ENCODE measurements around the gene POLR2H.

DNA sequence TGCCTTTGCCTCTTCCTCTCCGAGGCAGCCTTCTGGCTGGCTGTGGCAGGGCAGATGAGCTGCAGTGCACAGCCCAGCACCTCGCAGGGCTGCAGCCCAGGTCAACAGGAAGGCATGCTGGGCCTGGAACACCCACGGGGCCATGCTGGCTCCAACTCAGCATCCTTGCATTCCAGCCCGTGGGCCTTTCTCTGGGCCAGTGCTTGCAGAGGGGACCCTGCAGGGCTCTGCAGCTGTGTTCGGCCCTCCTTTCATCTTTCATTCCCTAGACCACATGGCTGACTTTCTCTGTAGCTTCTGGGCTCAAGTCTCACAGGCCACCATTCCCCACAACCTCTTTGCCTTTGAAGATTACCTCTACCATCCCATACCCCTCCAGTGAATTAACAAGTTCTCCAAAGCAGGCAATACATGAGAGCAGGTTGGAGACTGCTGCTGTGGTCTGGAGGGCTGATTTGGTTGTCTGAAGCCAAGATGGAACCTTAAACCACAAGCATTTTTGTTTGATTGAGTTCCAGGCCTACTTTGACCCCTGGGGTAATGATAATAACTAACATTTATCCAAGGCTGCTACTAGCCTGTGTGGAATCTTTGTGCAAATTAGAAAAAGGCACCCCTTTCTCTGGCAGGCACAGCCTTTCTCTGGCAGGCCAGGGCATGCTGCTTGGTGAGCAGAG is 18.2 kb upstream of the POLR2H start:
- TF ChIP-seq, protein P1, sequence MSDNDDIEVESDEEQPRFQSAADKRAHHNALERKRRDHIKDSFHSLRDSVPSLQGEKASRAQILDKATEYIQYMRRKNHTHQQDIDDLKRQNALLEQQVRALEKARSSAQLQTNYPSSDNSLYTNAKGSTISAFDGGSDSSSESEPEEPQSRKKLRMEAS (IDR thresholded peaks at IDR 0.05; ENCODE audit: low read depth): no peak
- TF ChIP-seq, protein P2, sequence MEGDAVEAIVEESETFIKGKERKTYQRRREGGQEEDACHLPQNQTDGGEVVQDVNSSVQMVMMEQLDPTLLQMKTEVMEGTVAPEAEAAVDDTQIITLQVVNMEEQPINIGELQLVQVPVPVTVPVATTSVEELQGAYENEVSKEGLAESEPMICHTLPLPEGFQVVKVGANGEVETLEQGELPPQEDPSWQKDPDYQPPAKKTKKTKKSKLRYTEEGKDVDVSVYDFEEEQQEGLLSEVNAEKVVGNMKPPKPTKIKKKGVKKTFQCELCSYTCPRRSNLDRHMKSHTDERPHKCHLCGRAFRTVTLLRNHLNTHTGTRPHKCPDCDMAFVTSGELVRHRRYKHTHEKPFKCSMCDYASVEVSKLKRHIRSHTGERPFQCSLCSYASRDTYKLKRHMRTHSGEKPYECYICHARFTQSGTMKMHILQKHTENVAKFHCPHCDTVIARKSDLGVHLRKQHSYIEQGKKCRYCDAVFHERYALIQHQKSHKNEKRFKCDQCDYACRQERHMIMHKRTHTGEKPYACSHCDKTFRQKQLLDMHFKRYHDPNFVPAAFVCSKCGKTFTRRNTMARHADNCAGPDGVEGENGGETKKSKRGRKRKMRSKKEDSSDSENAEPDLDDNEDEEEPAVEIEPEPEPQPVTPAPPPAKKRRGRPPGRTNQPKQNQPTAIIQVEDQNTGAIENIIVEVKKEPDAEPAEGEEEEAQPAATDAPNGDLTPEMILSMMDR (IDR thresholded peaks at IDR 0.05): no peak
- TF ChIP-seq NFIC (IDR thresholded peaks at IDR 0.05; ENCODE audit: borderline replicate concordance) (no peak), TAF1 (IDR thresholded peaks at IDR 0.05; ENCODE audit: borderline replicate concordance, low read depth, low read length) (no peak), EZH2phosphoT487 (IDR thresholded peaks at IDR 0.05; ENCODE audit: borderline replicate concordance, low read depth) (no peak), SIN3A (IDR thresholded peaks at IDR 0.05; ENCODE audit: borderline replicate concordance, low read depth, low read length) (no peak)
- TF ChIP-seq, protein P3, sequence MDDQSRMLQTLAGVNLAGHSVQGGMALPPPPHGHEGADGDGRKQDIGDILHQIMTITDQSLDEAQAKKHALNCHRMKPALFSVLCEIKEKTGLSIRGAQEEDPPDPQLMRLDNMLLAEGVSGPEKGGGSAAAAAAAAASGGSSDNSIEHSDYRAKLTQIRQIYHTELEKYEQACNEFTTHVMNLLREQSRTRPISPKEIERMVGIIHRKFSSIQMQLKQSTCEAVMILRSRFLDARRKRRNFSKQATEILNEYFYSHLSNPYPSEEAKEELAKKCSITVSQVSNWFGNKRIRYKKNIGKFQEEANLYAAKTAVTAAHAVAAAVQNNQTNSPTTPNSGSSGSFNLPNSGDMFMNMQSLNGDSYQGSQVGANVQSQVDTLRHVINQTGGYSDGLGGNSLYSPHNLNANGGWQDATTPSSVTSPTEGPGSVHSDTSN (IDR thresholded peaks at IDR 0.05): no peak
- TF ChIP-seq, protein P4, sequence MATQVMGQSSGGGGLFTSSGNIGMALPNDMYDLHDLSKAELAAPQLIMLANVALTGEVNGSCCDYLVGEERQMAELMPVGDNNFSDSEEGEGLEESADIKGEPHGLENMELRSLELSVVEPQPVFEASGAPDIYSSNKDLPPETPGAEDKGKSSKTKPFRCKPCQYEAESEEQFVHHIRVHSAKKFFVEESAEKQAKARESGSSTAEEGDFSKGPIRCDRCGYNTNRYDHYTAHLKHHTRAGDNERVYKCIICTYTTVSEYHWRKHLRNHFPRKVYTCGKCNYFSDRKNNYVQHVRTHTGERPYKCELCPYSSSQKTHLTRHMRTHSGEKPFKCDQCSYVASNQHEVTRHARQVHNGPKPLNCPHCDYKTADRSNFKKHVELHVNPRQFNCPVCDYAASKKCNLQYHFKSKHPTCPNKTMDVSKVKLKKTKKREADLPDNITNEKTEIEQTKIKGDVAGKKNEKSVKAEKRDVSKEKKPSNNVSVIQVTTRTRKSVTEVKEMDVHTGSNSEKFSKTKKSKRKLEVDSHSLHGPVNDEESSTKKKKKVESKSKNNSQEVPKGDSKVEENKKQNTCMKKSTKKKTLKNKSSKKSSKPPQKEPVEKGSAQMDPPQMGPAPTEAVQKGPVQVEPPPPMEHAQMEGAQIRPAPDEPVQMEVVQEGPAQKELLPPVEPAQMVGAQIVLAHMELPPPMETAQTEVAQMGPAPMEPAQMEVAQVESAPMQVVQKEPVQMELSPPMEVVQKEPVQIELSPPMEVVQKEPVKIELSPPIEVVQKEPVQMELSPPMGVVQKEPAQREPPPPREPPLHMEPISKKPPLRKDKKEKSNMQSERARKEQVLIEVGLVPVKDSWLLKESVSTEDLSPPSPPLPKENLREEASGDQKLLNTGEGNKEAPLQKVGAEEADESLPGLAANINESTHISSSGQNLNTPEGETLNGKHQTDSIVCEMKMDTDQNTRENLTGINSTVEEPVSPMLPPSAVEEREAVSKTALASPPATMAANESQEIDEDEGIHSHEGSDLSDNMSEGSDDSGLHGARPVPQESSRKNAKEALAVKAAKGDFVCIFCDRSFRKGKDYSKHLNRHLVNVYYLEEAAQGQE (IDR thresholded peaks at IDR 0.05; ENCODE audit: low read depth, low read length): no peak

All from SK-N-SH (cell line).